ENCODE results near the gene EIPR1. TPM values are rescaled to one million over a fixed set of nuclear protein-coding genes. Genes with fewer than 3 reads are reported as not detected.

EIPR1 gene
- polyA plus RNA-seq, 1 donor from 2014 or later, result 138 TPM

GRCh38 chr2:3145471-3146021 lies 232.1 kb downstream of the EIPR1 start:
- H3K9ac ChIP-seq (ENCODE audit: low read length), result no peak overlapping the region
- H3K9me2 ChIP-seq (ENCODE audit: insufficient read depth, low read length), result no peaks in the 10 kb centered on the region
- H3K27ac ChIP-seq (ENCODE audit: low read length), result no peak overlapping the region
- H3K9me3 ChIP-seq (ENCODE audit: low read length), result no peaks in the 10 kb centered on the region
- H3K27me3 ChIP-seq (ENCODE audit: insufficient read depth, low read depth, low read length), result no peaks in the 10 kb centered on the region
- no peaks in the 10 kb centered on the region for H3K36me3 ChIP-seq (ENCODE audit: insufficient read depth, low read length)
- H3K79me2 ChIP-seq (replicated peaks; ENCODE audit: insufficient read depth, low read length), result no peaks in the 10 kb centered on the region
- H2AFZ ChIP-seq (ENCODE audit: low read depth, low read length), result no peak overlapping the region
- H4K20me1 ChIP-seq (ENCODE audit: insufficient read depth), result no peaks in the 10 kb centered on the region
- H3F3A ChIP-seq (ENCODE audit: insufficient read depth, low read length, poor library complexity, severe bottlenecking), result no peaks in the 10 kb centered on the region
- TF ChIP-seq RAD21 (conservative IDR thresholded peaks at IDR 0.05), result no peak
- TF ChIP-seq MXI1 (conservative IDR thresholded peaks at IDR 0.05; ENCODE audit: poor library complexity, severe bottlenecking), result no peak
- TF ChIP-seq REST (IDR thresholded peaks at IDR 0.05; ENCODE audit: borderline replicate concordance), result no peak
- no peak for TF ChIP-seq CTCF (IDR thresholded peaks at IDR 0.05; ENCODE audit: poor library complexity, severe bottlenecking)
- no peak for TF ChIP-seq TAF1 (IDR thresholded peaks at IDR 0.05; ENCODE audit: low read depth)
- no peak for TF ChIP-seq SMC3 (conservative IDR thresholded peaks at IDR 0.05; ENCODE audit: poor library complexity)
- no peak for TF ChIP-seq EZH2 (IDR thresholded peaks at IDR 0.05; ENCODE audit: borderline replicate concordance, insufficient read depth, low read length, poor library complexity, severe bottlenecking)
- no peak for TF ChIP-seq POLR2AphosphoS5 (IDR thresholded peaks at IDR 0.05)
- no peak for TF ChIP-seq EP300 (conservative IDR thresholded peaks at IDR 0.05; ENCODE audit: poor library complexity, severe bottlenecking)
- no peak overlapping the region for H3K4me3 ChIP-seq (ENCODE audit: low read length)
- no peak overlapping the region for H3K4me2 ChIP-seq (ENCODE audit: low read length)

- Histone ChIP-seq H3K9me3 (ENCODE audit: low read length) (no peaks in the 10 kb centered on the region), H3F3A (ENCODE audit: insufficient read depth, low read length, poor library complexity, severe bottlenecking) (no peaks in the 10 kb centered on the region), H2AFZ (ENCODE audit: low read depth, low read length) (no peak overlapping the region), H3K9me2 (ENCODE audit: insufficient read depth, low read length) (no peaks in the 10 kb centered on the region), H3K79me2 (replicated peaks; ENCODE audit: insufficient read depth, low read length) (no peaks in the 10 kb centered on the region), H3K27me3 (ENCODE audit: insufficient read depth, low read depth, low read length) (no peaks in the 10 kb centered on the region), H3K4me2 (ENCODE audit: low read length) (no peak overlapping the region), H3K9ac (ENCODE audit: low read length) (no peak overlapping the region), H3K36me3 (ENCODE audit: insufficient read depth, low read length) (no peaks in the 10 kb centered on the region), H4K20me1 (ENCODE audit: insufficient read depth) (no peaks in the 10 kb centered on the region), H3K27ac (ENCODE audit: low read length) (no peak overlapping the region), H3K4me3 (ENCODE audit: low read length) (no peak overlapping the region)
- TF ChIP-seq SMC3 (conservative IDR thresholded peaks at IDR 0.05; ENCODE audit: poor library complexity) (no peak), EZH2 (IDR thresholded peaks at IDR 0.05; ENCODE audit: borderline replicate concordance, insufficient read depth, low read length, poor library complexity, severe bottlenecking) (no peak), EP300 (conservative IDR thresholded peaks at IDR 0.05; ENCODE audit: poor library complexity, severe bottlenecking) (no peak)
Measured at GRCh38 chr2:3144856-3145255, 232.8 kb downstream of the EIPR1 start.

All from neural cell (in vitro differentiated cells).